Suppressor macrophage (primary cell): ENCODE measurements around the gene ABCC9.

ENCODE experiments used
- DNase-seq, 4 experiments: peaks; one replicate each; pipeline ENCODE4 v3.0.0-alpha.2; 2020 to 2022

The ABCC9 gene

GRCh38 chr12:21877293-21877982 lies 63.8 kb downstream of the ABCC9 start:
- no peak for DNase-seq

GRCh38 chr12:21865846-21866245 lies 75.4 kb downstream of the ABCC9 start:
- no peak for DNase-seq

GRCh38 chr12:21860534-21860933 lies 80.7 kb downstream of the ABCC9 start:
- DNase-seq: no peak

DNA sequence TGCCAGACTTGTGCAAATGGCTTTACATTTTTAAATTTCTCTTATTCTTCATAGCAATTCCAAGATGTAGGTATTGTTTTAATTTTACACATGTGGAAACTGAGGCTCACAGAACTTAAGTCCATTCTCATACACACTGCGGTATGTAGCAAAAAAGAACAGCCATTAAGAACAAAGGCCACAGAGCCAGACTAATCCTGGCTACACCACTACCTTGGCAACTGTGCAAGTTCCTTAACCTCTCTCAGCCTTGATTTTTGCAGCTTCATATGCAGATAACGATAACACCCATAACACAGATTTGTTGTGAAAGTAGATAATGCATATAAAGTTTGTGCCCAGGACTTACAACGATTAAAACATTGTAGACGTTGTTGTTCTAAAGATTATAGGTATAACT lies 81.1 kb downstream of the ABCC9 start:
- no peak for DNase-seq

DNA sequence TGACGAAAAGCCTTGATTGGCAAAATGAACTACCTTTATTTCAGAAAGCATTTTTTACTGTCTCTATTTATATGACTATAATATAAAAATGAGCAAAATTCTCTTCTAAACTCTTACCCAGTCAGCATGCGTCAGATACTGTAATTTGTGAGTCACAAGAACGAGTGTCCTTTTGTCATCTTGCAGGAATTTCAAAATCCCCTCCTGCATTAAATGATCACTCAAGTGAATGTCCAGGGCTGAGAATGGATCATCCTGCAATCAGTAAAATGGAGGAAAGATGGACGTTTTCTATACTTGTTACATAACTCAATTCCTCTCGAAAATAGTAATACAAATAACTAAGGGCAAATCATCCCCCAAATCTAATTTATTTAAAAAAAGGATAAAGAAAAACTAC lies 89.0 kb downstream of the ABCC9 start:
- DNase-seq: no peak

DNA sequence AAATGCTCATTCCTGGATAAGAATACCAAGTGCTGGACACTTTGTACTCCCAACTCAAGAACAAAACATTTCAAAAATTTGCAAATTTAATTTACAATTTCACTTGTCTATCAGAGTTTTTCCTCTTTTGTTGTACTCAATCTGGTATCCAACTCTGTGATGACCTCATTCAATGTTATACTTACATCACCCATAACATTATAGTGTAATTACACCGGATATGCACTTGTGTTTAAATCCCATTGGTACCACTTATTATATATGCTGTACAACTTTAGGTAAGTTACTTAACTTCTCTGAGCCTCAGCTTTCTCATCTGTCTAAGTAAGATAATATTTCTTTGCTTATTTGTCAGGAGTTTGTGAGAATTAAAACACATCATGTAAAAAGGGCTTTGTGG lies 90.1 kb downstream of the ABCC9 start:
- no peak for DNase-seq

DNA sequence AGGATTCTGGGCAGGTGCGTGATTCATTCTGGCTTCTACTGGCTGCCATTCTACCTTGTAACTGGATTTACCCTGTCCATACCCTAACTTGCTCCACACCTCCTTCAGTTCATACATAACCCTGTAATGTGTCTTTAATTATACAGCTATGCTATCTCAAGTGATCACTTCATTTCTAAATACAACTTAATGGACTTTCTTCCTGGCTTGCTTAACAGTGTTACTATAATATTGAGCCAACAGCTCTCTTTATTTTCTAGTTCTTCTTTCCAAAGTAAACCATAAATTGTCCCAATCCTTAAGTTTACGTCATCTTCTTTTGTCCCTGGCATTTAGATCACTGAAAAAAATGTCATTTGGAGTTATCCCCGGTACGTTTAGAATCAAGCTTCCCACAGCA lies 90.8 kb downstream of the ABCC9 start:
- DNase-seq: no peak

DNA sequence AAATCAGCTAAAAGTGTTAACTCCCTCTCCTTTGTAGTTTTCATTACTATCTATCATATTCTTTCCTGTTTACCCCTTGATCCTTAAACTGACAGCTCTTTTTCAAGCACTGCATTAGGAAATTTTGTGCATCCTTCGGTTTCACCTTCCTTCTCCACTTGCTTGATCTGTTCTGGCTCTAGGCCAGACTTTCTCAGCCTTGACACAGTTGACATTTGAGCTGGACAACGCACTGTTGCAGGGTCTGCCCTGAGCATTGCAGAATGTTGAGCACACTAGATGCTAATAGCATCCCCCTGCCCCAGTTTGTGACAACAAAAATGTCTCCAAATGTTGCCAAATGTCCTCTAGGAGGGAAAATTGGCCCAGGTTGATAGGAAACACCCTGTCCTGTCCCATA lies 91.3 kb downstream of the ABCC9 start:
- DNase-seq: no peak

DNA sequence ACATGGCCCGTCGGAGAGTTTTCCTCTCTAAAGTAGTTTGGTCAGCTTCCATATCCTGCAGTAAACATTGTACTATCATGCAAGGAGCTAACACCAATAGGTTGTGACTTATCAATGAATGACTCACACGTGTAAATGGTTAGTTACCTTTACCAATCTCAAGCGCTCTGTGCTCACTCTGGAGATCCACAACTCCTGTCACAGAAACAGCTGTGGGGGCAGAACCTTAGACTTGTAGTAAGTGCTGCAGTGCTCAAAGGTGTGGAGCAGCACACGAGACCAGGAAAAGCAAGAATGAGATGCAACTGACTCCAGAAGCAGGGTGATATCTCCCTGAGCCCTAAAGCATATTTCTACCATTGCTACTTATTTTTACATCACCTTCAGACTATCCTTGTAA lies 93.0 kb downstream of the ABCC9 start:
- no peak for DNase-seq

DNA sequence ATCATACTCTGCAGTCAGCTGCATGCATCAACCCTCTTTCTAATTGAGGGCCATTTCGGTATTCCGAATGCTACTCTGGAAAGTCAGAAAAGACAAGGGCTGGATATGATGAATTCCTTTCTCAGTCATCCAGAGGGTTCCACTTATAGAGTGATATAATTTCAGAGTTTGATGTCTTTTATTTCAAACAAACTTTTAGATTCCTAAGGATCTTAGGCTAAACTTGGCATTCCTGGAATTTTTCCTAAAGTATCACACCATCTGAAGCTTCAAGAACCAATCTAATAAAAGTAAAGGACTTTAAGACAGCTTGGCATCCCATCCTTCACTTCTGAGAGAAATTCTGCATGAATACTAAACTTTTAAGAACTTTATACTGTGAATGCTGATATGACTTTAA lies 97.4 kb downstream of the ABCC9 start:
- no peak for DNase-seq

DNA sequence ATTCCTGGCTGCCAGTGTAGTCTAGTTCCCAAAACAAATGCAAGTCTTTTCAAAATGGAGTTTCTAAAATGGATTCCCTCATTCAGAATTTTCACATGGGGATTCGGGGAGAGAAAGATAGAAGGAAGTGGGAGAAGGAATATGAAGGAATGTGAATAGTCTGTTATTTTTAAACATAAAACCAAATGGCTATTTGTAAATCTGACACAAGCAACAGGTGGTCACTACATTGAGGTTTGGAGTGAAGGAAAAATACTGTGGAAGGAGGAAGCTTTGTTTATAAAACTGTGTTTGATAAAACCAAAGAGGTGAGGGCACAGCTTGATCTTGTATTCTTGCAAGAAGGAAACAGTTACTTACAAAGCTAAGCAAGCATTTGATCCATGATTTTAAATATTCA lies 101.5 kb downstream of the ABCC9 start:
- no peak for DNase-seq

DNA sequence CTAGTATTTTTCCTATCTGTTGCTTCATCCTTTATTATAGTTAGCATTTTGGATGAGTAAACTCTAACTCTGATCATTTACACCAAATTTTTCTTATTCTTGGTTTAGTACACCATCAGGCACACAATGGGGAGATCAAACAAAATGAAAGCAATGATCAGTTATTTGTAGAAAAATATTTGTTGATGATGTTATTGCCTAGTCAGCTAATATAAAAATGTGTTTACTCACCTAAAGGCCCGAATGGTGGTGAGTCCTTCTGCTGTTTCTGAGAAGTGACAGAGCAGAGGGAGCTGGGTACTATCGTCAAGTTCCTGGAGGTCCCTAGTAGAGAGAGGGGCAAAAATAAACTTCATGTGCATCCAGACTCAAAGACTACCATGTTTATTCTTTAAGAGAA lies 103.4 kb downstream of the ABCC9 start:
- no peak for DNase-seq

GRCh38 chr12:21831791-21832344 lies 109.4 kb downstream of the ABCC9 start:
- no peak for DNase-seq

DNA sequence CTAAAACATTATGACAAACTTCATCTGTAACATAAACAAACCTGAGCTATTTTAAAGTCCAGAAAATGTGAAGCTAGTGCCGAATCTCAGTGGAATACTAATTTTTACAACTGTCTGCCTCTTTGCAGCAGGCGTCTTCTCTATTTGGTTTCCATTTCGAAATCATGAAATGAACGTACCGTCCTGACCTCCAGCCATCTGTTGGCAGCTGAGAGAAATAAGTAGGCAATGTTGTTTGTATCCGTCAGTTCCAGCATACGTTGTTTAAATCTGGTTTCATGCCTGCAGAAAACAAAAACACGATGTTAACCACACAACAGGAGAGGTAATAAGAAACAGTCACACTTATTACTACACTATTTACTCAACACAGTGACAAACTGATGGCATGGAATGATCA lies 112.4 kb downstream of the ABCC9 start:
- no peak for DNase-seq

- DNase-seq: no peak
Observed at GRCh38 chr12:21828136-21828775, 113.0 kb downstream of the ABCC9 start.

DNA sequence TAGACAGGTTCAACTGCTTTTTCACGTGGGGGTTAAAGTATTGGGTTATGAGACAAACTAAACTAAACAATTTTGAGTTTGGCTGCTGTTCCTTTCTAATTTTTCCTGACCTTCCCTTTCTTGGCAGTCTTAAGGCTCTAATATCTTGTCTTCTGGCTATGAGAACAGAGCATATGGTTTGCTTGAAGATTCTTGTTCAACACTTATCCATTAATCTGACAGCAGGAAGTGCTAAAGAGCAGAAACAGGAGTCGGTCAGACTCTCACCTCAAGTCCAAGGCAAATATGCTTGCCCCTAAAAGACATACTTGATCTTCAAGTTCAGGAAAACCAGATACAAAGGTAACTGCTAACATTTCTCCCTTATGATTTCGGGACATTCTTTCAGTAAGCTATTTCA lies 114.1 kb downstream of the ABCC9 start:
- no peak for DNase-seq

GRCh38 chr12:21826618-21826910 lies 114.7 kb downstream of the ABCC9 start:
- DNase-seq: no peak

DNA sequence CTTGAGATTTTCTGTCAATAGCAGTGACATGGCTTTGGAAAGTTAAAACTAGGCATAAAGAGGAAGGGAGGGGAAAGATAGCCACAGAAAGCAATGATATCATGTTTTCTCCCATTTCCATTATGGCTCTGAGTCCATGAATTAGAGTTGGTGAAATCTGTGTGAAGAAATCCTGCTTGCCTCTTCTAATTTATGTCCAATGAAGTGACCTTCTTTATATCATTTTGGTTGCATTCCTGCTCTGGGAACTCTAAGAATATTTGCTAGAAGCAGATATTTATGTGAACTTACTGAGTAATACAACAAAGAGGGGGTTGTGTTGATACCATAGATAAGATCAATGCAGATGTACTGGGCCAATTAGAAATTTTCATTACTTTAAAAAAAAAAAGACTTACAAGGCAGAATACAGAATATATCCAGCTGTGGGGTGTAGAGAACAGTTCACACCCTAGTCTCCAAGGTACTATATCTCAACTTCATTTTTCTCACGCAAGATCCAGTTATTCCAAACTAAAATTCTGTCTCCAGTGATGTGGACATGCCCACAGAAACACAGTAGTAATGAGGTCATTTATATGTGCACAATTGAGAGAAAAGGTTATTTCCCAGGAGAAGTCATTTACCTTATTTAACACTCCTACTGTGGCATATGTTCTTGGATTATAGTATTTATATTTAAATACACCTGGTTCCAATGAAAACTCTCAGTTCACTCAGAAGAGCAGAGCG lies 115.2 kb downstream of the ABCC9 start:
- DNase-seq: no peak

- no peak for DNase-seq
Observed at GRCh38 chr12:21823581-21823980, 117.6 kb downstream of the ABCC9 start.

GRCh38 chr12:21819678-21820077 lies 121.5 kb downstream of the ABCC9 start:
- DNase-seq: no peak

GRCh38 chr12:21819236-21819635 lies 122.0 kb downstream of the ABCC9 start:
- DNase-seq: no peak

GRCh38 chr12:21818627-21819026 lies 122.6 kb downstream of the ABCC9 start:
- no peak for DNase-seq

- no peak for DNase-seq
Observed at GRCh38 chr12:21815306-21816062, 125.7 kb downstream of the ABCC9 start.
